T1000 (cell line): Measurements from ENCODE around the gene SUN2.

Source experiments
- DNase-seq: peaks from one replicate; lab custom pipeline; 2025; ENCODE audit warnings: mixed read lengths; lab: John Stamatoyannopoulos, UW

Gene SUN2

GRCh38 chr22:38753948-38754750 is 1.6 kb downstream of the SUN2 start:
- DNase-seq, result no peak

- no peak for DNase-seq
Measured at GRCh38 chr22:38751422-38752346, 4.1 kb downstream of the SUN2 start.

GRCh38 chr22:38751066-38751421 is 4.8 kb downstream of the SUN2 start:
- no peak for DNase-seq

- DNase-seq, result no peak
Measured at GRCh38 chr22:38750638-38751037, 5.2 kb downstream of the SUN2 start.

GRCh38 chr22:38750104-38750503 is 5.7 kb downstream of the SUN2 start:
- no peak for DNase-seq

- DNase-seq, result no peak
Measured at GRCh38 chr22:38748487-38749136, 7.2 kb downstream of the SUN2 start.

GRCh38 chr22:38745676-38746460 is 9.9 kb downstream of the SUN2 start:
- no peak for DNase-seq

GRCh38 chr22:38744981-38745380 is 10.8 kb downstream of the SUN2 start:
- no peak for DNase-seq

- no peak for DNase-seq
Measured at GRCh38 chr22:38742176-38742942, 13.4 kb downstream of the SUN2 start.

- no peak for DNase-seq
Measured at GRCh38 chr22:38741576-38741975, 14.2 kb downstream of the SUN2 start.

GRCh38 chr22:38741166-38741565 is 14.6 kb downstream of the SUN2 start:
- no peak for DNase-seq

GRCh38 chr22:38740754-38741153 is 15.0 kb downstream of the SUN2 start:
- DNase-seq, result no peak

- DNase-seq, result no peak
Measured at GRCh38 chr22:38740116-38740723, 15.6 kb downstream of the SUN2 start.

- DNase-seq, result no peak
Measured at GRCh38 chr22:38739300-38740055, 16.3 kb downstream of the SUN2 start.

- DNase-seq, result no peak
Measured at GRCh38 chr22:38738475-38739070, 17.2 kb downstream of the SUN2 start.

- DNase-seq, result no peak
Measured at GRCh38 chr22:38737302-38738060, 18.3 kb downstream of the SUN2 start.

GRCh38 chr22:38736257-38736570 is 19.6 kb downstream of the SUN2 start:
- no peak for DNase-seq

- DNase-seq, result no peak
Measured at GRCh38 chr22:38735465-38736256, 20.1 kb downstream of the SUN2 start.
